HCT116 (cell line): ENCODE data around the gene S1PR4. TPM values are rescaled to one million over a fixed set of nuclear protein-coding genes. Genes with fewer than 3 reads are reported as not detected.

Experiments used
- ATAC-seq: fragments of 200-7000 bp; cut with Tn5 transposase; 2 replicates; pipeline ENCODE4 v1.9.1; 2020; ENCODE audit warnings: mild to moderate bottlenecking, moderate library complexity
- BruUV-seq: library from RNA; stranded (reverse); fragments of 400-500 nt; replicated peaks from 2 replicates; lab custom pipeline; 2021; lab: Mats Ljungman, UMichigan
- CTCF ChIA-PET: fragments of 300-600 bp; sonication (Branson Sonifier 250); formaldehyde crosslinking; loops from one replicate; lab custom pipeline; 2021; ENCODE audit warnings: antibody characterized with exemption; lab: Charles Lee
- POLR2A ChIA-PET: fragments of 300-600, 350-600 bp; sonication (Branson Sonifier 250); formaldehyde crosslinking; loops from one replicate; lab custom pipeline; 2021; ENCODE audit warnings: antibody characterized with exemption; lab: Charles Lee
- RAD21 ChIA-PET, 2 experiments: fragments of 300-600 bp; sonication (Branson Sonifier 250); formaldehyde crosslinking; loops; one replicate each; lab custom pipeline; 2023; ENCODE audit warnings: low total read pairs in 2 of 2; ENCODE audit not compliant: uncharacterized antibody in 2 of 2, unreplicated experiment in 2 of 2, low non-redundant PET in 1 of 2; lab: Charles Lee
- DNase-seq: peaks from one replicate; pipeline ENCODE4 v3.0.0-alpha.2; 2010; ENCODE audit warnings: low read depth, low spot score
- H2AFZ ChIP-seq: fragments of 200-600 bp; shearing (Covaris generic), sonication (generic); 2 replicates; pipeline ENCODE4 v1.6.1; 2017; ENCODE audit warnings: low read depth, mixed run types, mixed read lengths, antibody characterized with exemption, low read length; ENCODE audit not compliant: poor library complexity, severe bottlenecking
- H3K27ac ChIP-seq: 2 replicates; pipeline ENCODE4 v1.5.1; 2012; ENCODE audit warnings: low read depth, low read length
- H3K27me3 ChIP-seq: fragments of 200-600 bp; sonication (generic); 2 replicates; pipeline ENCODE4 v1.6.1; 2016; ENCODE audit warnings: mixed run types, low read length, mixed read lengths; ENCODE audit not compliant: insufficient read depth
- H3K36me3 ChIP-seq, 2 experiments: fragments of 200-500 bp in 1 of 2; fragments of 200-600 bp in 1 of 2; sonication (Bioruptor generic) in 1 of 2; sonication (generic) in 1 of 2; 2 replicates each; pipeline versions ENCODE4 v1.5.1 to v1.6.1; 2014 to 2016; ENCODE audit warnings: low read length in 2 of 2, inconsistent platforms in 1 of 2, mixed read lengths in 1 of 2, mixed run types in 1 of 2; ENCODE audit not compliant: insufficient read depth in 2 of 2, control insufficient read depth in 1 of 2
- H3K4me1 ChIP-seq, 2 experiments: fragments of 200-600 bp in 1 of 2; sonication (generic) in 1 of 2; 2 replicates each; pipeline versions ENCODE4 v1.5.1 to v1.6.1; 2012 to 2017; ENCODE audit warnings: low read length in 2 of 2, inconsistent platforms in 1 of 2, mild to moderate bottlenecking in 1 of 2, mixed read lengths in 1 of 2, mixed run types in 1 of 2, moderate library complexity in 1 of 2; ENCODE audit not compliant: insufficient read depth in 2 of 2, control insufficient read depth in 1 of 2
- H3K4me2 ChIP-seq: fragments of 200-600 bp; sonication (generic); 2 replicates; pipeline ENCODE4 v1.6.1; 2017; ENCODE audit warnings: mixed run types, low read length, mixed read lengths
- H3K4me3 ChIP-seq, 2 experiments: fragments of 200-600 bp in 1 of 2; sonication (generic) in 1 of 2; replicated peaks in 1 of 2; 2 replicates each; pipeline ENCODE4 v1.5.1; 2011 to 2016; ENCODE audit warnings: low read length in 2 of 2, control low read depth in 1 of 2, low read depth in 1 of 2, mild to moderate bottlenecking in 1 of 2, mixed read lengths in 1 of 2, mixed run types in 1 of 2
- H3K79me2 ChIP-seq: fragments of 200-600 bp; sonication (generic); 2 replicates; pipeline ENCODE4 v1.6.1; 2017; ENCODE audit warnings: mild to moderate bottlenecking, mixed run types, low read length, moderate library complexity, mixed read lengths; ENCODE audit not compliant: insufficient read depth
- H3K9ac ChIP-seq: fragments of 200-600 bp; sonication (generic); 2 replicates; pipeline ENCODE4 v1.6.1; 2016; ENCODE audit warnings: low read length, mixed read lengths
- H3K9me2 ChIP-seq: fragments of 200-600 bp; sonication (generic), shearing (Covaris generic); 2 replicates; pipeline ENCODE4 v1.6.1; 2017; ENCODE audit warnings: mixed run types, mild to moderate bottlenecking, moderate library complexity; ENCODE audit not compliant: insufficient read depth
- H3K9me3 ChIP-seq, 2 experiments: fragments of 200-500 bp in 1 of 2; fragments of 200-600 bp in 1 of 2; sonication (Bioruptor generic) in 1 of 2; sonication (generic) in 1 of 2; 2 replicates each; pipeline ENCODE4 v1.6.1; 2014 to 2017; ENCODE audit warnings: low read length in 2 of 2, mixed read lengths in 2 of 2, inconsistent platforms in 1 of 2, low read depth in 1 of 2, mild to moderate bottlenecking in 1 of 2, mixed run types in 1 of 2, moderate library complexity in 1 of 2; ENCODE audit not compliant: control insufficient read depth in 1 of 2, insufficient read depth in 1 of 2
- H4K20me1 ChIP-seq: fragments of 200-600 bp; sonication (generic), shearing (Covaris generic); 2 replicates; pipeline ENCODE4 v1.6.1; 2017; ENCODE audit warnings: mixed run types, mild to moderate bottlenecking, moderate library complexity; ENCODE audit not compliant: insufficient read depth
- ELF1 ChIP-seq: IDR thresholded peaks from 2 replicates; pipeline ENCODE4 v1.6.1; 2012; ENCODE audit warnings: low read depth, borderline replicate concordance
- EZH2phosphoT487 ChIP-seq: fragments of 200-600 bp; IDR thresholded peaks from 2 replicates; pipeline ENCODE4 v1.6.1; 2018; ENCODE audit warnings: antibody characterized with exemption, borderline replicate concordance
- POLR2AphosphoS5 ChIP-seq: IDR thresholded peaks from 2 replicates; pipeline ENCODE4 v1.6.1; 2011; ENCODE audit warnings: mild to moderate bottlenecking, low read depth, low read length, moderate library complexity
- REST ChIP-seq: IDR thresholded peaks from 2 replicates; pipeline ENCODE4 v1.6.1; 2012; ENCODE audit warnings: low read depth
- SRF ChIP-seq: IDR thresholded peaks from 2 replicates; pipeline ENCODE4 v1.6.1; 2012; ENCODE audit warnings: low read depth
- YY1 ChIP-seq: IDR thresholded peaks from 2 replicates; pipeline ENCODE4 v1.6.1; 2011; ENCODE audit warnings: low read length, low read depth, moderate library complexity, mild to moderate bottlenecking; ENCODE audit not compliant: insufficient replicate concordance; ENCODE audit errors: extremely low read depth
- intact Hi-C: fragments of 100-400 bp; cut with micrococcal nuclease; formaldehyde crosslinking; loops from 2 replicates; pipeline ENCODE4 v1.10.0; 2022
- total RNA-seq: library from RNA; stranded (reverse); gene quantifications from one replicate; pipeline ENCODE4 v1.2.1, GENCODE V29; 2021; ENCODE audit not compliant: unreplicated experiment
- TF ChIP-seq, protein P1 (sequence below), 3 experiments: fragments of 200-600 bp in 1 of 3; sonication (generic) in 1 of 3; IDR thresholded peaks in 2 of 3; conservative IDR thresholded peaks in 1 of 3; 2 replicates each; pipeline ENCODE4 v1.5.1; 2012 to 2017; ENCODE audit warnings: low read depth in 2 of 3, low read length in 2 of 3, antibody characterized with exemption in 1 of 3, borderline replicate concordance in 1 of 3, control low read depth in 1 of 3, mild to moderate bottlenecking in 1 of 3, mixed read lengths in 1 of 3, mixed run types in 1 of 3, moderate library complexity in 1 of 3; ENCODE audit not compliant: insufficient read depth in 1 of 3

Gene S1PR4
- total RNA-seq, 1 experiment from 2014 or later = 0.71 TPM

- TF ChIP-seq YY1 (no peak), EZH2phosphoT487 (no peak), REST (no peak), SRF (no peak), ELF1 (no peak), POLR2AphosphoS5 (no peak)
- TF ChIP-seq, protein P1, sequence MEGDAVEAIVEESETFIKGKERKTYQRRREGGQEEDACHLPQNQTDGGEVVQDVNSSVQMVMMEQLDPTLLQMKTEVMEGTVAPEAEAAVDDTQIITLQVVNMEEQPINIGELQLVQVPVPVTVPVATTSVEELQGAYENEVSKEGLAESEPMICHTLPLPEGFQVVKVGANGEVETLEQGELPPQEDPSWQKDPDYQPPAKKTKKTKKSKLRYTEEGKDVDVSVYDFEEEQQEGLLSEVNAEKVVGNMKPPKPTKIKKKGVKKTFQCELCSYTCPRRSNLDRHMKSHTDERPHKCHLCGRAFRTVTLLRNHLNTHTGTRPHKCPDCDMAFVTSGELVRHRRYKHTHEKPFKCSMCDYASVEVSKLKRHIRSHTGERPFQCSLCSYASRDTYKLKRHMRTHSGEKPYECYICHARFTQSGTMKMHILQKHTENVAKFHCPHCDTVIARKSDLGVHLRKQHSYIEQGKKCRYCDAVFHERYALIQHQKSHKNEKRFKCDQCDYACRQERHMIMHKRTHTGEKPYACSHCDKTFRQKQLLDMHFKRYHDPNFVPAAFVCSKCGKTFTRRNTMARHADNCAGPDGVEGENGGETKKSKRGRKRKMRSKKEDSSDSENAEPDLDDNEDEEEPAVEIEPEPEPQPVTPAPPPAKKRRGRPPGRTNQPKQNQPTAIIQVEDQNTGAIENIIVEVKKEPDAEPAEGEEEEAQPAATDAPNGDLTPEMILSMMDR (IDR thresholded peaks at IDR 0.05 in 2 of 3, conservative IDR thresholded peaks at IDR 0.05 in 1 of 3; ENCODE audit: borderline replicate concordance in 1 of 3, insufficient read depth in 1 of 3, low read depth in 2 of 3, low read length in 2 of 3) = no peak
- Histone ChIP-seq H3K4me1 (no peaks in the 10 kb centered on the region), H3K79me2 (no peaks in the 10 kb centered on the region), H3K9me3 (no peaks in the 10 kb centered on the region), H3K36me3 (no peaks in the 10 kb centered on the region), H3K4me2 (no peak overlapping the region), H2AFZ (no peak overlapping the region), H3K27me3 (no peaks in the 10 kb centered on the region), H4K20me1 (no peaks in the 10 kb centered on the region), H3K4me3 (no peak overlapping the region), H3K9ac (no peak overlapping the region), H3K27ac (no peak overlapping the region), H3K9me2 (no peaks in the 10 kb centered on the region)
- POLR2A ChIA-PET = no interaction called here
- intact Hi-C loops = no loop called here
- DNase-seq = no peak
- CTCF ChIA-PET = no interaction called here
- ATAC-seq = no peak
- BruUV-seq = no TSS peak
- RAD21 ChIA-PET = no interaction called here
Observed at GRCh38 chr19:3148503-3148902, 30.1 kb upstream of the S1PR4 start.
